K562 (cell line): ENCODE data around the gene IL4I1. TPM values are rescaled to one million over a fixed set of nuclear protein-coding genes. Genes with fewer than 3 reads are reported as not detected.

Experiments used
- DLX4 ChIP-seq: fragments of 250-450 bp; sonication (Bioruptor Pico); IDR thresholded peaks from 2 replicates; pipeline ENCODE4 v1.6.1; 2021; ENCODE audit warnings: mild to moderate bottlenecking
- FOXO4 ChIP-seq: fragments of 450-650 bp; formaldehyde crosslinking; IDR thresholded peaks from 2 replicates; pipeline ENCODE4 v1.4.0; 2020; ENCODE audit warnings: mild to moderate bottlenecking, moderate library complexity
- MEF2D ChIP-seq: conservative IDR thresholded peaks from 2 replicates; pipeline ENCODE4 v1.6.1; 2016; ENCODE audit warnings: low read depth, missing genetic modification characterization, missing compliant biosample characterization
- MXI1 ChIP-seq: IDR thresholded peaks from 2 replicates; pipeline ENCODE4 v1.6.1; 2011; ENCODE audit warnings: low read depth, mild to moderate bottlenecking, improper control_type of control experiment, low read length
- PRPF4 ChIP-seq: fragments of 200-400 bp; formaldehyde crosslinking; IDR thresholded peaks from one replicate; pipeline ENCODE4 v1.6.1; 2017; ENCODE audit warnings: low read length, low read depth, mild to moderate bottlenecking; ENCODE audit not compliant: insufficient read depth, poor library complexity, severe bottlenecking
- RERE ChIP-seq: sonication (generic); formaldehyde crosslinking; IDR thresholded peaks from 2 replicates; pipeline ENCODE4 v1.8.0; 2023; ENCODE audit warnings: missing genetic modification reagents, mild to moderate bottlenecking, borderline replicate concordance
- SLC30A9 ChIP-seq: fragments of 250-450 bp; sonication (Bioruptor Pico); IDR thresholded peaks from 2 replicates; pipeline ENCODE4 v1.8.0; 2022; ENCODE audit warnings: mild to moderate bottlenecking, moderate library complexity
- ZNF143 ChIP-seq: sonication (generic); formaldehyde crosslinking; IDR thresholded peaks from 2 replicates; pipeline ENCODE4 v1.9.0; 2022; ENCODE audit warnings: mild to moderate bottlenecking, missing genetic modification reagents
- ZNF395 ChIP-seq: fragments of 200-800 bp; sonication (Bioruptor generic); IDR thresholded peaks from 2 replicates; pipeline ENCODE4 v1.6.1; 2017; ENCODE audit warnings: missing genetic modification characterization, missing compliant biosample characterization
- polyA plus RNA-seq, 8 experiments: library from polyadenylated mRNA; depleted of rRNA in 4 of 8; stranded (reverse) in 5 of 8; unstranded in 3 of 8; fragments of >200 nt; fragmentation: Nextera tagmentation in 2 of 8; fragmentation: Illumina TruSeq in 1 of 8; extraction: Ambion mirVana in 2 of 8; extraction: Trizol in 1 of 8; gene quantifications; 2 replicates each; pipeline versions ENCODE4 v1.2.1 to v1.2.3, GENCODE V29; 2011 to 2014; ENCODE audit warnings: inconsistent platforms in 1 of 8, missing spikeins in 1 of 8
- total RNA-seq, 7 experiments: library from RNA; depleted of rRNA in 6 of 7; stranded (reverse); fragments of >200 nt in 6 of 7; fragmentation: Illumina TruSeq in 2 of 7; extraction: Trizol in 2 of 7; gene quantifications; 2 replicates each; pipeline versions ENCODE4 v1.2.1 to v1.2.3, GENCODE V29; 2011 to 2021; ENCODE audit warnings: low replicate concordance in 1 of 7
- TF ChIP-seq, protein P1 (sequence below): sonication (generic); formaldehyde crosslinking; IDR thresholded peaks from 2 replicates; pipeline ENCODE4 v1.8.0; 2023; ENCODE audit warnings: mild to moderate bottlenecking, missing genetic modification reagents
- TF ChIP-seq, protein P2 (sequence below): sonication (generic); formaldehyde crosslinking; IDR thresholded peaks from 2 replicates; pipeline ENCODE4 v1.9.0; 2022; ENCODE audit warnings: mild to moderate bottlenecking, missing genetic modification reagents

Gene IL4I1
- total and polyA plus RNA-seq, 9 of the 15 experiments (the other 6 are each of a cell fraction or from before 2014, with no cell fraction given) = 0.06 to 0.95 (median 0.43) TPM; not detected in 2

DNA sequence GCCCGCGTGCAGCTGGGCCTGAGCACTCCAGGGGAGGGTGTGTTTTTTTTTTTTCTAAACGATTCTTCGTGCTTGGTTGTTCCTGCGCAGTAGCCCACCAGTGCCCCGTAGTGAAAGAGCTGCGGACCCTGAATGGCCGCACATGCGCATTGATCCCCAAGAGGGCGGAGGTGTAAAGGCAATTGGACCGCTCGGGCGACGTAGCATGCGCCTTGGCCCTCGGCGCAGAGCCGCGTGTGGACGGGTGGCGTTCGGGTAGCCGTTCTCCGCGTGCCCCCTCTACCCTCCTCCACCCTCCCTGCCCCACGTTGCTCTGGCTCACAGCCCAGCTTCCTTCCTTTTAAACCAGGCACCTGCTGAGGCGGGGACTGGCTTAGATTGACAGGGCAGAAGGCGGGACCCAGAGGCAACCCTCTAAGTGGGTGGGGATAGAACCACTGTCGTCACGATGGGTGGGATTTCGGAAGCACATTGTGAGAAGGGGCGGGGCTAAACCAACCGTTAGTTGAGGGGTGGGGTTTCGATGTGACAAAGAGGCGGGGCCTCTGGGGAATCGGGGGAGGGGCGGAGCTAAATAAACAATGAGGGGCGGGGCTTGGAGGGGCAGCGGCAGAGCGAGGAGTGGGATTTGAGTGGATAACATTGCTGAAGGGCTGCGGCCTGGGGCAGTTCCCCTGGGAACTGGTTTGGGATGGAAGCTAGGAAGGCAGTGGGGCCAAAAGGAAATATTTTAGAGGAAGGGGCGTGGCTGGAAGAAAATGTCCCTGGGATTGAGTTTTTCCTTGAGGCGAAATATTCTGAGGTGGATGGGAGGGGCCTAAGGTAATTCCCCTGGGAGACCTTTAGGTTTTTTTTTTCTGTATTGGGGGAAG, 33.2 kb upstream of the IL4I1 start (continued):
- TF ChIP-seq SLC30A9 (CRISPR knock-in tag) (no peak), FOXO4 (0 out of 2 replicates have a peak, but pooled peaks have one; percentile 53), MXI1 (peak; percentile 41; the same call in 1 of the 2 replicates), ZNF143 (CRISPR knock-in tag) (no peak), PRPF4 (peak; percentile 38), RERE (peak; percentile 20; the same call in 1 of the 2 replicates), DLX4 (CRISPR knock-in tag) (no peak), ZNF395 (peak; percentile 28; the same call in 1 of the 2 replicates), MEF2D (tag) (0 out of 2 replicates have a peak, but pooled peaks have one; percentile 11)
- TF ChIP-seq, protein P1, sequence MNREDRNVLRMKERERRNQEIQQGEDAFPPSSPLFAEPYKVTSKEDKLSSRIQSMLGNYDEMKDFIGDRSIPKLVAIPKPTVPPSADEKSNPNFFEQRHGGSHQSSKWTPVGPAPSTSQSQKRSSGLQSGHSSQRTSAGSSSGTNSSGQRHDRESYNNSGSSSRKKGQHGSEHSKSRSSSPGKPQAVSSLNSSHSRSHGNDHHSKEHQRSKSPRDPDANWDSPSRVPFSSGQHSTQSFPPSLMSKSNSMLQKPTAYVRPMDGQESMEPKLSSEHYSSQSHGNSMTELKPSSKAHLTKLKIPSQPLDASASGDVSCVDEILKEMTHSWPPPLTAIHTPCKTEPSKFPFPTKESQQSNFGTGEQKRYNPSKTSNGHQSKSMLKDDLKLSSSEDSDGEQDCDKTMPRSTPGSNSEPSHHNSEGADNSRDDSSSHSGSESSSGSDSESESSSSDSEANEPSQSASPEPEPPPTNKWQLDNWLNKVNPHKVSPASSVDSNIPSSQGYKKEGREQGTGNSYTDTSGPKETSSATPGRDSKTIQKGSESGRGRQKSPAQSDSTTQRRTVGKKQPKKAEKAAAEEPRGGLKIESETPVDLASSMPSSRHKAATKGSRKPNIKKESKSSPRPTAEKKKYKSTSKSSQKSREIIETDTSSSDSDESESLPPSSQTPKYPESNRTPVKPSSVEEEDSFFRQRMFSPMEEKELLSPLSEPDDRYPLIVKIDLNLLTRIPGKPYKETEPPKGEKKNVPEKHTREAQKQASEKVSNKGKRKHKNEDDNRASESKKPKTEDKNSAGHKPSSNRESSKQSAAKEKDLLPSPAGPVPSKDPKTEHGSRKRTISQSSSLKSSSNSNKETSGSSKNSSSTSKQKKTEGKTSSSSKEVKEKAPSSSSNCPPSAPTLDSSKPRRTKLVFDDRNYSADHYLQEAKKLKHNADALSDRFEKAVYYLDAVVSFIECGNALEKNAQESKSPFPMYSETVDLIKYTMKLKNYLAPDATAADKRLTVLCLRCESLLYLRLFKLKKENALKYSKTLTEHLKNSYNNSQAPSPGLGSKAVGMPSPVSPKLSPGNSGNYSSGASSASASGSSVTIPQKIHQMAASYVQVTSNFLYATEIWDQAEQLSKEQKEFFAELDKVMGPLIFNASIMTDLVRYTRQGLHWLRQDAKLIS (CRISPR knock-in tag) = peak; percentile 96
- TF ChIP-seq, protein P2, sequence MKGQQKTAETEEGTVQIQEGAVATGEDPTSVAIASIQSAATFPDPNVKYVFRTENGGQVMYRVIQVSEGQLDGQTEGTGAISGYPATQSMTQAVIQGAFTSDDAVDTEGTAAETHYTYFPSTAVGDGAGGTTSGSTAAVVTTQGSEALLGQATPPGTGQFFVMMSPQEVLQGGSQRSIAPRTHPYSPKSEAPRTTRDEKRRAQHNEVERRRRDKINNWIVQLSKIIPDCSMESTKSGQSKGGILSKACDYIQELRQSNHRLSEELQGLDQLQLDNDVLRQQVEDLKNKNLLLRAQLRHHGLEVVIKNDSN (CRISPR knock-in tag) = 0 out of 2 replicates have a peak, but pooled peaks have one; percentile 23
